HG03439 (cell line): ENCODE data around the gene FNDC3B.

Source experiments
- ATAC-seq: cut with Tn5 transposase; IDR thresholded peaks from one replicate; pipeline ENCODE4 v1.9.1; 2021; ENCODE audit warnings: mild to moderate bottlenecking, moderate library complexity; ENCODE audit not compliant: unreplicated experiment

Gene FNDC3B

DNA sequence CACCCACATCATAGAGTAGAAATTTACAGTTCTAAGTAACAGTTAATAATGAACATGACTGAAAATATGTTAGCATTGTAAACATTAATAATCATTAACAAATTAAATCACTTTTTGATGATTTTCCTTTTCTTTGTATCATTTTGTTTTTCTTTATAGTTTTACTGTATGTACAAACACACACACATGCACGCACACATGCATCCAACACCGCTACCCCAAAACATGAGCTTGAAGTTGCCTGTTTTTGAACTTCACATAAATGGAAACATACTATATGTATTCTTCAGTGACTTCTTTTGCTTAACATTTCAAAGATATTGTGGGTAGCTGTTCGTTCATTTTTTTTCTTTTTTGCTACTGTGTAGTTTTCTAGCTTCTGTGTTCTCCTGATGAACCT, 123.9 kb downstream of the FNDC3B start:
- ATAC-seq: no peak

DNA sequence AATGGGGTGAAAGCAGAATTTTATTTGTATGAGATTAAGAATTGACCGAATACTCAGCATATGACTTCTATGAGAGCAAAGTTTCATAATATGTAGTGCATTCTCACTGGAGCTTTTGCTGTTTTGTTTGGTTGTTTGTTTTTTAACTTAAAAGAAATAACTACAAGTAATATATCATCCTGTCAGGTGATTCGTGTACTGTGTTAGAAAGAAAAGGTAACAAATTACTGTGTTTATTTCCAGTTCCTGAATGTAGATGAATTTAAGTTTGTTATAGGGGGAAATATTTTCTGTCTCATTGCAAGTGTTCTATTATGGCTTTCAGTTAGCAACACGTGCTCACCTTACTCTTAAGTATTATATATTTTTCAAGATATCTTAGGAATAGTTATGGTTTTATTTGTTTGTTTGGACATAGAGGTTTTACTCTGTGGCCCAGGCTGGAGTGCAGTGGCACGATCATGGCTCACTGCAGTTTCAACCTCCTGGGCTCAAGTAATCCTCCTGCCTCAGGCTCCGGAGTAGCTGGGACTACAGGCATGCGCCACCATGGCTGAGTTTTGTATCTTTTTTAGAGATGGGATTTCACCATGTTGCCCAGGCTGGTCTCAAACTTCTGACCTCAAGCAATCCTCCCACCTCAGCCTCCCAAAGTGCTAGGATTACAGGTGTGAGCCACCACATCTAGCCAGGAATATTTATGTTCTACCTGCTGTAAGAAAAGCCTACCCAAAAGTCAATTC, 125.4 kb downstream of the FNDC3B start:
- ATAC-seq: no peak

DNA sequence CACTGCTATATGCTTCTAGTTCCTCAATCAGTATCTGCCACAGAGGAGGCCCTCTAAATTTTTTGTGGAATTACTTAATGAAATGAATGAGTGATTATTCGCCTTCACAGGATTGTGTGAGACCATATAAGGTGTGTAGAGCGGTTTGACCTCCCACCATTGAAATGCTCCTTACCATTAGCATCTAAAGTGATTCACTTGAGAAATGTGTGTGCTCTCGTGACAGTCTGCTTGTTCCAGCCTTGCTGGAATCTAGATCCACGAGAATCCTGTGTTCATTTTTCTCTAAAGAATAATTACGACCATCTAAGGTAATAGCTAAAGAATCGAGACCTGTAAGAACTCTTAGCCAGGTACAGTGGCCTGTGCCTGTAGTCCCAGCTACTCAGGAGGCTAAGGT, 126.9 kb downstream of the FNDC3B start:
- no peak for ATAC-seq

DNA sequence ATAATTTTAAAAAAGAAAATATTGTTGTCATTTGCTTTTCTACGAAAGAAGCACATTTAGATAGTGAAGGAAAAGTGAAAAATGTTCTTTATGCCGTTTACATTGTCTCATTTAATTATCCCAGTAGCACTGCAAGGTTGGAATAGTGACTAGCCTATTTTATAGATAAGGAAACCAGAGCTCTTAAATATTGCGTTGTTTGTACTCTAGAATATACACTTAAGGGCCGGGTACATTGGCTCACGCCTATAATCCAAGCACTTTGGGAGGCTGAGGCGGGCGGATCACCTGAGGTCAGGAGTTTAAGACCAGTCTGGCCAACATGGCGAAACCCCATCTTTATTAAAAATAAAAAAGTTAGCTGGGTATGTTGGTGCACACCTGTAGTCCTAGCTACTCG, 127.5 kb downstream of the FNDC3B start:
- no peak for ATAC-seq

DNA sequence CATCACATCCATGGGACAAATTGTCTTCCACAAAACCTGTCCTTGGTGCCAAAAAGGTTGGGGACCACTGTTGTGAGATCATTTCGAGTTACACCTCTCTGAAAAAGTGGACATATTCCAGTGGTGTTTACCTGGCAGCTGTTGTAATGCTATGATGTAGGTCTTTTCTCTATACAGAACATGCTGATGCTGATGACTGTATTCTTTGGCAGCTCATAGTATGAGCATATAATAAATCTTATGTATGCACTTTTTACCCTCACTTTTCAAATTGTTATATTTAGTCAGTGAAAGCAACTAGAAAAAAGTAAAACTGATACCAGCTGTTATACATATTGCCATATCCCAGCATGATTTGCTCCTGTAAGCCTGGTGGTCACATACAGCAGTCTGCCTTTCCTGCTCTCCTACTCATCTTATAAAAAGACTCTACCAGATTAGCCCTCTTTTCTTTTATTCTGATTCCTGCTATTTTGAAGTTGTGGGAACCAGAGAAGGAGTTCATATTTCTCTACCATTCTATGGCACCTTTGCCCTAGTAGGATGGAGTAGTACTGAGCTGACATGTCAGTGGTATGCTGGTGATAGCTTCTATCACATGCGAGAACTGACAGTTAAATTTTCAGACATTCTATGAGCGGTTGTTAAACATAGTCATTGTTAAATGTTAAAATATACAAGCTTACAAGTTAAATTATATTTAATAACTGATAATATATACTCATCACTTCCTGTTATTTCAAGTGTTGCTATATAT, 128.7 kb downstream of the FNDC3B start:
- no peak for ATAC-seq

DNA sequence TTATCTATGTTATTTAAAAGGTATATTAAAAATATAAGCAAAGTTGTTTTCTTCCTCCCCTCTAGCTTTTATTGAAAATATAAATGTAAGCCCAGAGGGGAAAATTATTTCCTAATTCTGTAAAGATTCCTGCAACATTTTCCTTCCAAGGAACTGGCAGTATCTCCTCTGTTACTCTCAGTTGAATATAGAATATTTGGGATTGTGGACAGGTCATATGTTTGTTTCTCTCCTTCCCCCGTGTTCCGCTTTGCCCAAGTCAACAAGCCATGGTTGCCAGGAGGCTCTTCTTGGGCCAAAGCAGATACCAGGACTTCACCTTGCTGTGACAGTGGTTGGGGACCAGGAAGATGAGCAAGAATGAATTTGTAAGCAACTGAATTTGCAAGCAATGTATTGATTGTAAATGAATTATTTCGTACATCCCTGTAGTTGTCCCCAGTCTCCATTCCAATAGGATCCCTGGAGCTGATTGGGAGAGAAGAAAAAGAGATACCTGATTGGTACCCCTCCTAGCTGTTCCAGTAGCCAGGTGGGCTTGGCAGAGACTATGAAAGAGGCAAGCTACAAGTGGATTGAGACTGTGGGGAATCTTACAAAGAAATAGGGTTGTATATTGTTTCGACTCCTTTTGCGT, 130.8 kb downstream of the FNDC3B start:
- no peak for ATAC-seq

DNA sequence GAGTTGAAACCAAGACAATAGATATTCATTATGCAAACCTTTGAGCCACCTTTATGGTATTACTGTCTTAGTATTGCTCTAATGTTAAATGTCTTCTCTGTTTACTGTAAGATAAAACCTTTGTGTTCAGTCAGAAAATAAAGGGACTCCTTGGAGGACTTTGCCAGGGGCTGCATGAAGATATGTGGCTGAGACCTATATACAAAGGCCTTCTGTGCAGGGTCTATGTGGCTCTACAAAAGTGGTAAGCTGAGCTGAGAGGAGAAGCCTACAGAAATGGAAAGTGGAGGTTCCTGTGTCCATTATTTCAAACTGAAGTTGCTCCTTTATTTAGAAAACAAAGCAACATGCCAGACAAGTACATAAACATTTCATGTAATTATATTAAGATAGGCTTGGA, 131.5 kb downstream of the FNDC3B start:
- no peak for ATAC-seq

DNA sequence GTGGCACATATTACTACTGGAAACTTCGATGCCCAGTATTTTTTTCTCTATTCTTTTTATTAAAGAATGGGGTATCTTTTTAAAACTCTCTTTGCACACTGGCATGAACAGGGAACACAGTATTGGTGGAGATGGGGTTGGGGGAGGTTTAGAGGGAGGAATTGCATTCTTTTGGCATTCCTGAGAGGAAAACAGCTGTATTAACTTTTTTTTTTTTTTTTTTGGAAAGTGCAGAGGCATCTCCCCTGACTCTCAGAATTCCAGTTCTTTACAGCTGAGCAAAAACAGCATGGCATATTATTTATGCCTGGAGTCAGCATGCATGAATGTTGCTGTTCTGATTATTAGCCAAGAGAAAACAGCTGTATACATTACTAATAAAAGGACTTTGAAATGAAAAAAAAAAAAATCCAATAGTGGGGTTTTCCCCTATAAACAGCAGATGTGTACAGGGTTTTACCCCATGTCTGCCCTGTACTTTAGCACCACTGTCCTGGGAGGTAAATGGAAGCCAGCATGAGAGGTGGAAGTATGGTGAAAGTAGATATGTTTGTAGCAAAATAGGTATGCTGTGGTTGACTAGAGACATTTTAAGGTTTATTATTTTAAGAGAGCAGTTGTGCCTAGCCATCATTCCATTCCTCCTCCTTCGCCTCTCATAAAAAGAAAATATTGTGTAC, 132.2 kb downstream of the FNDC3B start:
- ATAC-seq: no peak

DNA sequence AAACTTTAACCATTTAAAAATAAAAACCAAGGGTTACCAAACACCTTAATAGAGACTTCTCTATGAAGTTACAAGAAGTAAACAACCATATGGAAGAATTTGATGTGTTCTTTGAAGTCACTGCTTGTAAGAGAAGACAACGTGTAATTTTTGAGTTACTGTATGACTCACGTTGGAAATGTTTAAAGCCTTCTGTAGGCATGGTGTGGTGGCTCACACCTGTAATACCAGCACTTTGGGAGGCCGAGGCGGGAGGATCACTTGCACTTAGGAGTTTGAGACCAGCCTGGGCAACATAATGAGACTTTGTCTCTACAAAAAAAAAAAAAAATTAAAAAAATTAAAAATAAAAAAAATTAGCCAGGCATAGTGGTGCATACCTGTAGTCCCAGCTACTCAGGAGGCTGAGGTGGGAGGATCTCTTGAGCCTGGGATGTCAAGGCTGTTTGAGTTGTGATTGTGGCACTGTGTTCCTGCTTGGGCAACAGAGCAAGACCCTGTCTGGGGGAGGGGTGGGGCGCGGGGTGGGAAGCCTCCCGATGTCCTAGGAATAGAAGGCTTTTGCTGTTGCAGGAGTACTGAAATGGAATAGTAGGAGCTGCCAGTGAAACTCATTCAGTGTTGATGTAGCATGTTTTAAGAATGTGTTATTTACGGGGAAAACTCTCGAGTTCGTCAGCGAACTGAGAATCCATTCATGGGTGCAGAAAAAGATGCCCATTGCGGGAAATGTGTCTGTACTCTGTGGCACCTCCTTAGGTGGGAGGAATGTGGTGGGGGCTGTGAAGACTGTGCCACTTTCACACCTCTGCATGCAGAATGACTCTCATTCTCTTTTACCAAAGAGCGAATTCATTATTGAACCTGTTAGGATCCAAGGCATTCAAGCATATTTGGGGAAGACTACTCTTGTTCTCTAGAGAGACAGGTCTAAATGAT, 134.2 kb downstream of the FNDC3B start:
- no peak for ATAC-seq

DNA sequence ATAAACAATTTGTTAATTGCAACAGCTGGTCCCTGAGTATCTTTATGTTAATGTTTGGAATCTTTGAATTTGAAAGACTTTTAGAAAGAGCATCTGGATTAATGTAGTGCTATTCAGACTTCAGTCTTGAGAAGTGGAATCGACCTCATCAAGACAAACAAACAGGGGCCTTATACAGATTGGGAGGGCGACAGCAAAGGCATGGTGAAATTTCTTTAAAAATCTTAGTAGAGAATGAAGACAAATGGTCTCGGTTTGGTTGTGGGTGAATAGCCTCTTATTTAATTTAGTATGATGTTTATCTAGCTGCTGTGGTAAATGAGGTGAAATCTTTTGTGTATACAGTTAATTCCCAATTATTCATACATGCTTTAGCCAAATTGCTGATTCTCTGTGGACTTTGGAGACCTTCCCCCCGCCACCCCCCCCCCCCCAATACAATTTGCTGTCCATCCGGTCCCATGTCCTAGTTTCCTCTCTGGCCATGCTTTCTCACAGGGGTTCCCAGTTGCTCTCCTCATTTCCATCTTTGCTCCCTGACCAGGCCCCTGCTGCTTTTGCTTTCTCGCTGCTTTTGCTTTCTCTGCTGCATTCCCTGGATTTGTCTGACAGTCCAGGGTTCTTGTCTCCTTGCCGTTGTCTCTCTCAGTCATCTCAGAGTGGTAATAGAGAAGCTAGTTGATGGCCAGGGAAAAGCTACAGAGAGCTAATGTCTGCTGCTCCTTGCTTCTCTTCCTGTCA, 135.3 kb downstream of the FNDC3B start:
- ATAC-seq: no peak

DNA sequence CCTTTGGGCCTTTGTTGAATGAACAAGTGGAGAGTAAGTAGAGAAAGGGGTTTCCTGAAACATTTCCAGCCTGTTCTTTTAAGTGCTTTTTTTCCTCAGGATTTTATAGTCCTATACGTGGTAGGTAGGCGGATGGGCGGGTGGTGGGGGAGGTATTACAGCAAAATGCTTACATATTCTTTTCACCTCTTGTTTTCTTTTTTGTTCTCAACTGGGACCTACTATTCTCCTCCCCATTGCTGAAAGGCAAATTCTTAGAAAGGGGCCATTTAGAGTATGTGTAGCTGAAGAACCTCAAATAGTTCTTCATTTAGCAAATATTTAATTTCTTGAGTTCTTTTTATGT, 135.8 kb downstream of the FNDC3B start:
- no peak for ATAC-seq

DNA sequence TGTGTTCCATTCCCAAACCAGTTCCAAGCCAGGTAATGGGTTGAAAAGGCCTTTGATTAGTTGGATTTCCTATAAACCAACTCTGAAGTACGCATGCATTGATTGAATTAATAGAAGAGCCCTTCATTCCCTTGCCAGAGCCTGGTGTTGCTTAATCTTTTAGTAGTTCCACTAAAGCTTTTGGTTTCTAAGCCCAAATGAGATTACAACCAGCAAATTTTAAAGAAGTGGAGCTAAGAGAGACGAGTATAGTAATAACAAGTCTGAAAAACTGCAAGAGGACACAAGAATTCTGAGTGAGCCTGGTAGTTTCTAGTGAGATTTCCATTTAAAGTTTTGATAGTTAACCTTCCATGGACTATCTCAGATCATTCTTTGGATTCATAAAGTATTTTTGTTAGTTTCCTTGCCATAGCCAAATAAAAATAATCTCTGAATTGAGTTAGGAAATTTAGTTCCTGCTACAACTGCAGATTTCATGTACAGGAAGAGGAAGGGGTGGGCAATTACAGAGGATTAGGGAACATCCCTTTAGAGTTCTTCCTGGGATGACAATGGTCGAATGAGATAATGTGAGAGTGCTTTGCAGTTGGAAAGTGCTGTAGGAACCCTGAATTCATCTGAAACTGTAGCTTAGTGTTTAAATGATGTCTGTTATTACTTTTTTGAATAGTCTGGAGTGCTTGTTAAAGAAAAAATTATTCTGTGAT, 136.8 kb downstream of the FNDC3B start:
- no peak for ATAC-seq

DNA sequence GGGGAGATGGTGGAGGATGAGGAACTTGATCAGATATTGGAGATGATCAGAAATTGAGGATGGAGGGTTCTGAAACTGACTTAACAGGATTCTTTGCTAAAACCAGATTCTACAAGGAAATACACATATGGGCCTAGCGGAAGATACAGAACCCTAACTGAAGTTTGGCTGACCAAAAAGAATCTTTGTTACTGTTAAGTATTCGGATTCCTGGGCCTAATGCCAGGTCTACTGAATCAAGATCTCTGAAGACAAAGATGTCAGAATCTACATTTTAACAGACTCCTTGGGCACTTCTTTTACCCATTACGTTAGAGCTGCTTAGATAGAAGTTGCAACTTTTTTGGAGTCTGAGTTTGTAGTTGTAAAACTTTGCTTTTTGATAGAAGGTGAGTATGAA, 137.7 kb downstream of the FNDC3B start:
- no peak for ATAC-seq

DNA sequence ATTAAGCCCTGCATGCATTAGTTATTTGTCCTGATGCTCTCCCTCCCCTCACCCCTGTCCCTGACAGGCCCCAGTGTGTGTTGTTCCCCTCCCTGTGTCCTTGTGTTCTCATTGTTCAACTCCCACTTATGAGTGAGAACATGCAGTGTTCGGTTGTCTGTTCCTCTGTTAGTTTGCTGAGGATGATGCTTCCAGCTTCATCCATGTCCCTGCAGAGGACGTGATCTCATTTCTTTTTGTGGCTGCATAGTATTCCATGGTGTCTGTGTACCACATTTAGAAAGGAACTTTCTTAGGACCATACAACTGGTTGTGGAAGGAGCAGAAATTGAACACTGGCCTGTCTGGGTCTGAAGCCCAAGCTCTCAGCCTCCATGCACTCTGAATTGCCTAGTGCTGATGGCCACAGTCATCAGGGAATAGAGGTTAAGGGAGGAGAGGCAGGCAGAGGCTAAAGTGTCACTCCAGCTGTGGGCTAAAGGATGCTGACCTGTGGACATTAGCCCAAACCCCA, 138.5 kb downstream of the FNDC3B start:
- no peak for ATAC-seq

DNA sequence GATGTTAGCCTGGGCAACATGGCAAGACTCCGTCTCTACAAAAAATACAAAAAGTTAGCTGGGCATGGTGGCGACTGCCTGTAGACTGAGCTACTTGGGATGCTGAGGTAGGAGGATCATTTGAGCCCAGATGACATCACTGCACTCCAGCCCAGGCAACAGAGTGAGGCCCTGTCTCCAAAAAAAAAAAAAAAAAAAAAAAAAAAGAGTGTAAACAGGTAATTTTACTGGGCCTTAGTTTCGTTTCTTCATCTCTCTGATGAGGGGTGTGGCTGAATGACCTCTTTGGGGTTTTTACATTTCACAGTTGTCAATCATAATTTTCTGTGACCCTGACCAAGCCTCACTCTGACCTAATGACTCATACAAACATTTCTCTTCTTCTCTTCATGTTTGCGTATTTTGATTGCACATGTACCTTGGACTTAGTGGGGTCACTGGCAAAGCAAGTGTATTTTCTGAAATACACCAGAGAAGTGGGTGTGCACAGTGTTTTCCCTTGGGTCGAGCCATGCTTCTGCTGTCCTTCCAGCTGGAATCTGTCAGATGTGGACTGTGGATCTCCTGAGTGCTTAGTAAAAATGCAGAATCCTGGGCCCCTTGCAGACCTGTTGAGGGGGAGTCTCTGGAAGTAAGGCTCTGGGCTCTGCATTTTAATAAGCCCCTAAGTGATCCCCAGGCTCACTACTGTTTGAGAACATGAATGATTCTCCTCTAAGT, 140.5 kb downstream of the FNDC3B start:
- no peak for ATAC-seq

DNA sequence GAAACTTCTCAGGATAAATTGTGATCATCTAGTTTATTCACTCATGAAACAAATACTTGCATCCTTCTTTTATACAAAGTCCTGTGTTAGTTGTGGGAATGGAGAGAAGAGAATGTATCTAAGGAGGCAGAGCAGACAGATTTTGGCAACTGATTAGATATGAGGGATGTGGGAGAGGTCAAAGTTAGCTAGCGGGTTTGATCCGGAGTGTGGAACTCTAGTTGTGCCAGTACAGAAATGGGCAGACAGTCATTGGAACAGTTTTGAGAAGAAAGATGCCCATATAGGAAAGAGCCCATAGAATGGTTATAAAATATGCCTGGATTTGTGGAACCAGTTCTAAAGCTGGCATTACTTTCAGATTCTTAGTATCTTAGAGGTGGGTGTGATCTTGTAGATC, 141.1 kb downstream of the FNDC3B start:
- no peak for ATAC-seq

DNA sequence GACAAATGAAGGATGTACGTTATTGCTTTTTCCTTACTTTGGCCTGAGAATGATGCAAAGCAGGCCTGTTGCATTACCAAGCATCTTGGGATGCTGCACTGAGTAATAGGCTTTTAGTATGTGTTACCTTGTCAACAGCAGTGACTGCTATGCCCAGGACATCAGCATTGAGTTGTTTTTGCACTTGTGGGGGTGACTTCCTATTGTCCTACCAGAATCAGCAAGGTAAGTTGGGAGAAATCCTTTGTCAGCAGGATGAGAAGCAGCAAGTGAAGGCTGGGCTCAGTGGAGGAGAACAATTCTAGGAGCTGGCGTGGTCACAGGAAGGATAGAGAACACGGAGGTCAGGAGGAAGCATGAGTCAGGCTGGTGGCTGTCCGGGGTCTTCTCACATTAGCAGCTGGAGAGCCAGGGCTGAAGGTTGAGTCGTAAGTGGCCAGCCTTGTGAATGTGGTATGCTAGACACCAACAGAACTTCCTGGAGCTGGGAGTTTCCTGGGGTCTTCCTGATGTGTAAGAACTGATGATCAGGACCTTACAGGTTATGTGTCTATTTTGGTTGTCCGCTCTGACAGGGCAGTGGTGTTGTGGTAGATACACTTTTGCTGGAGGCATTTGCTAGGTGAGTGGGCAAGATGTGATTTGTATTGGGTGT, 142.7 kb downstream of the FNDC3B start:
- no peak for ATAC-seq

DNA sequence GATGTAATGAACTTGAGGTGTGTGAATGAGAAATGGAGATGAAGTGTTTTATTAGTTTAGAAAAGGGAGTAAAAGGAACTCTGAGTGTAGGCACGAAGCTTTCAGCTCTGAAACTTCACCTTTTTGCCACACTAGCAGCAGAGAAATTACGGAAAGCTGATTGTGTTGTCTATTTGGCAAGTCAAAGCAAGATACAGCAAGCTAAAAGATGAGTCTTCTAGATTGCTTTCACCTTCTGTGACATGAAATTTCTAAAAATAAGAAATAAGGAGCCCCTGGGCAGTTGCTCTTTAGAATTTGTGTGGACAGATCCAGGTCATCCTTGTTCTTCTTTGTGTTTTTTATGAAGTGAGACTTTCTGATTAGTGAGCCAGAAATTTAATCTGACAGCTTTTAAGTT, 143.4 kb downstream of the FNDC3B start:
- ATAC-seq: no peak
